Esophagus squamous epithelium (tissue), 4 donors: ENCODE results near the gene LIMA1.

Experiments used
- CTCF ChIP-seq, 6 experiments: fragments of 450-650 bp in 4 of 6; fragments of 200-600 bp in 2 of 6; sonication (generic) in 2 of 6; IDR thresholded peaks; one replicate each; pipeline ENCODE4 v1.5.1; 2016 to 2019; ENCODE audit warnings: antibody characterized with exemption in 6 of 6, mild to moderate bottlenecking in 4 of 6, moderate library complexity in 4 of 6
- POLR2A ChIP-seq, 4 donors: fragments of 450-650 bp; IDR thresholded peaks; one replicate each; pipeline ENCODE4 v1.6.1; 2017; ENCODE audit warnings: antibody characterized with exemption in 4 of 4, mild to moderate bottlenecking in 4 of 4, moderate library complexity in 3 of 4

DNA sequence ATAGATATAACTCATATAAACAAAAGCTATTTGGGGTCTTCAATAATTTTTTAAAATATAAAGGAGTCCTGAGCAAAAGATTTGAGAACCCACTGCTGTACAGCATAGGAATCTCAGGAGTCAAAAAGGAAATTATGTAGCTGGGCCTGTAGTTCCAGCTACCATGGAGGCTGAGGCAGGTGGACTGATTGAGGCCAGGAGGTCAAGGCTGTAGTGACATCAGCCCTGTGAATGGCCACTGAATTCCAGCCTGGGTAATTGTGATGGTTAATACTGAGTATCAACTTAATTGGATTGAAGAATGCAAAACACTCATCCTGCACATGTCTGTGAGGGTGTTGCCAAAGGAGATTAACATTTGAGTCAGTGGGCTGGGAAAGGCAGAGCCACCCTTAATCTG lies 126.7 kb downstream of the LIMA1 start:
- TF ChIP-seq CTCF (IDR thresholded peaks at IDR 0.05) = no peak
- no peak for TF ChIP-seq POLR2A (IDR thresholded peaks at IDR 0.05)
